ENCODE results near the gene PPP1R18. TPM values are rescaled to one million over a fixed set of nuclear protein-coding genes. Genes with fewer than 3 reads are reported as not detected.
A peak's percentile ranks its signal among the peaks of the same experiment; 100 is the strongest.

The PPP1R18 gene
- polyA plus RNA-seq, 3 donors from 2014 or later, result 178 to 308 (median 245) TPM

- no peaks in the 10 kb centered on the region for H3K9me3 Mint-ChIP-seq
- H3K4me3 Mint-ChIP-seq, result no peak overlapping the region
- no peaks in the 10 kb centered on the region for H3K4me1 Mint-ChIP-seq
- peaks cover 0 to 5% (median 0%) of the 10 kb centered on the region in 3 donors for H3K27me3 Mint-ChIP-seq (ENCODE audit: low read depth in 3 of 3)
- DNase-seq, result no peak
- H3K27ac Mint-ChIP-seq, result peak overlapping the region in 2 of 6 donors; percentile 1 to 69
- peaks cover 17 to 68% (median 45%) of the 10 kb centered on the region in 3 donors for H3K36me3 Mint-ChIP-seq
These were observed 29.0 kb downstream of the PPP1R18 start for GRCh38 chr6:30657454-30657853.

GRCh38 chr6:30656513-30656912 lies 29.9 kb downstream of the PPP1R18 start:
- Mint-ChIP-seq H3K36me3 (peaks cover 12 to 59% (median 39%) of the 10 kb centered on the region in 3 donors), H3K9me3 (no peaks in the 10 kb centered on the region), H3K27me3 (ENCODE audit: low read depth in 3 of 3) (peaks cover 0 to 5% (median 0%) of the 10 kb centered on the region in 3 donors), H3K4me1 (no peaks in the 10 kb centered on the region), H3K27ac (no peak overlapping the region), H3K4me3 (no peak overlapping the region)
- no peak for DNase-seq

GRCh38 chr6:30655743-30656094 lies 30.7 kb downstream of the PPP1R18 start:
- no peaks in the 10 kb centered on the region for H3K9me3 Mint-ChIP-seq
- DNase-seq, result no peak
- H3K36me3 Mint-ChIP-seq, result peaks cover 16 to 56% (median 36%) of the 10 kb centered on the region in 3 donors
- H3K4me1 Mint-ChIP-seq, result no peaks in the 10 kb centered on the region
- H3K27ac Mint-ChIP-seq, result peak overlapping the region in 2 of 6 donors; percentile 30 to 31
- no peak overlapping the region for H3K4me3 Mint-ChIP-seq
- peaks cover 0 to 5% (median 0%) of the 10 kb centered on the region in 3 donors for H3K27me3 Mint-ChIP-seq (ENCODE audit: low read depth in 3 of 3)

GRCh38 chr6:30654798-30655742 lies 31.4 kb downstream of the PPP1R18 start:
- no peak for DNase-seq
- no peak overlapping the region for H3K4me3 Mint-ChIP-seq
- no peaks in the 10 kb centered on the region for H3K9me3 Mint-ChIP-seq
- H3K4me1 Mint-ChIP-seq, result no peaks in the 10 kb centered on the region
- peaks cover 0 to 5% (median 0%) of the 10 kb centered on the region in 3 donors for H3K27me3 Mint-ChIP-seq (ENCODE audit: low read depth in 3 of 3)
- peaks cover 16 to 54% (median 34%) of the 10 kb centered on the region in 3 donors for H3K36me3 Mint-ChIP-seq
- H3K27ac Mint-ChIP-seq, result peak overlapping the region in 2 of 6 donors; percentile 31 to 43

GRCh38 chr6:30651143-30651542 lies 35.3 kb downstream of the PPP1R18 start:
- Mint-ChIP-seq H3K36me3 (peaks cover 6 to 26% (median 19%) of the 10 kb centered on the region in 3 donors), H3K9me3 (no peaks in the 10 kb centered on the region), H3K4me1 (peaks cover 14 to 16% of the 10 kb centered on the region in 2 donors), H3K4me3 (no peak overlapping the region), H3K27me3 (ENCODE audit: low read depth in 3 of 3) (peaks cover 0 to 6% (median 0%) of the 10 kb centered on the region in 3 donors), H3K27ac (peak overlapping the region in 1 of 6 donors; percentile 51)
- no peak for DNase-seq

- peak overlapping the region; percentile 84 to 94 (median 90) for H3K27ac Mint-ChIP-seq
- peak overlapping the region; percentile 86 to 90 (median 88) for H3K4me3 Mint-ChIP-seq
- peaks cover 0 to 6% (median 0%) of the 10 kb centered on the region in 3 donors for H3K27me3 Mint-ChIP-seq (ENCODE audit: low read depth in 3 of 3)
- peaks cover 22 to 23% of the 10 kb centered on the region in 2 donors for H3K4me1 Mint-ChIP-seq
- peak; percentile 66 to 75 (median 74) for DNase-seq
- H3K9me3 Mint-ChIP-seq, result no peaks in the 10 kb centered on the region
- peaks cover 0 to 17% (median 6%) of the 10 kb centered on the region in 3 donors for H3K36me3 Mint-ChIP-seq
These were observed 39.0 kb downstream of the PPP1R18 start for GRCh38 chr6:30647242-30648116.

GRCh38 chr6:30646450-30647241 lies 39.8 kb downstream of the PPP1R18 start, which contains the start of gene C6orf136:
Gene C6orf136, plus strand, starts transcription at chr6:30647133. Its CDS starts 99 bp downstream, at chr6:30647232.
- H3K4me3 Mint-ChIP-seq, result peak within 1 kb of the TSS; percentile 86 to 90 (median 88)
- H3K27ac Mint-ChIP-seq, result peak within 1 kb of the TSS; percentile 84 to 94 (median 90)
- peaks cover 0 to 6% (median 0%) of the 10 kb centered on the region in 3 donors for H3K27me3 Mint-ChIP-seq (ENCODE audit: low read depth in 3 of 3)
- peak; percentile 87 to 93 (median 91) for DNase-seq
- peaks cover 22 to 23% of the 10 kb centered on the region in 2 donors for H3K4me1 Mint-ChIP-seq
- no peaks in the 10 kb centered on the region for H3K9me3 Mint-ChIP-seq
- H3K36me3 Mint-ChIP-seq, result peaks cover 3 to 15% (median 6%) of the 10 kb centered on the region in 3 donors

GRCh38 chr6:30645989-30646388 lies 40.5 kb downstream of the PPP1R18 start:
- Mint-ChIP-seq H3K9me3 (no peaks in the 10 kb centered on the region), H3K27ac (peak overlapping the region; percentile 70 to 94 (median 88)), H3K27me3 (ENCODE audit: low read depth in 3 of 3) (peaks cover 0 to 7% (median 0%) of the 10 kb centered on the region in 3 donors), H3K36me3 (peaks cover 3 to 15% (median 4%) of the 10 kb centered on the region in 3 donors), H3K4me3 (peak overlapping the region in 4 of 5 donors; percentile 37 to 90 (median 72)), H3K4me1 (peaks cover 22 to 23% of the 10 kb centered on the region in 2 donors)
- no peak for DNase-seq

GRCh38 chr6:30644769-30645168 lies 41.7 kb downstream of the PPP1R18 start:
- Mint-ChIP-seq H3K9me3 (no peaks in the 10 kb centered on the region), H3K27me3 (ENCODE audit: low read depth in 3 of 3) (peaks cover 0 to 8% (median 0%) of the 10 kb centered on the region in 3 donors), H3K4me1 (peaks cover 22 to 23% of the 10 kb centered on the region in 2 donors), H3K4me3 (no peak overlapping the region), H3K27ac (peak overlapping the region in 2 of 6 donors; percentile 28 to 63), H3K36me3 (peaks cover 0 to 15% (median 4%) of the 10 kb centered on the region in 3 donors)
- no peak for DNase-seq

GRCh38 chr6:30643656-30644055 lies 42.8 kb downstream of the PPP1R18 start:
- H3K36me3 Mint-ChIP-seq, result peaks cover 0 to 15% (median 4%) of the 10 kb centered on the region in 3 donors
- peaks cover 22 to 23% of the 10 kb centered on the region in 2 donors for H3K4me1 Mint-ChIP-seq
- DNase-seq, result no peak
- H3K27ac Mint-ChIP-seq, result no peak overlapping the region
- no peaks in the 10 kb centered on the region for H3K9me3 Mint-ChIP-seq
- H3K27me3 Mint-ChIP-seq (ENCODE audit: low read depth in 3 of 3), result peaks cover 0 to 7% (median 0%) of the 10 kb centered on the region in 3 donors
- H3K4me3 Mint-ChIP-seq, result no peak overlapping the region

GRCh38 chr6:30641048-30641447 lies 45.4 kb downstream of the PPP1R18 start:
- Mint-ChIP-seq H3K9me3 (no peaks in the 10 kb centered on the region), H3K27ac (peak overlapping the region in 3 of 6 donors; percentile 2 to 87 (median 76)), H3K4me1 (peaks cover 5 to 8% of the 10 kb centered on the region in 2 donors), H3K27me3 (ENCODE audit: low read depth in 3 of 3) (peaks cover 0 to 2% (median 0%) of the 10 kb centered on the region in 3 donors), H3K36me3 (peaks cover 4 to 15% (median 4%) of the 10 kb centered on the region in 3 donors), H3K4me3 (no peak overlapping the region)
- no peak for DNase-seq

GRCh38 chr6:30640481-30640880 lies 46.0 kb downstream of the PPP1R18 start:
- Mint-ChIP-seq H3K27me3 (ENCODE audit: low read depth in 3 of 3) (peaks cover 0 to 2% (median 0%) of the 10 kb centered on the region in 3 donors), H3K4me3 (no peak overlapping the region), H3K4me1 (peaks cover 0 to 2% of the 10 kb centered on the region in 2 donors), H3K36me3 (peaks cover 4 to 15% (median 9%) of the 10 kb centered on the region in 3 donors), H3K9me3 (no peaks in the 10 kb centered on the region), H3K27ac (no peak overlapping the region)
- DNase-seq, result no peak

Measured in immature natural killer cell (primary cell).